Stimulated activated CD8-positive, alpha-beta memory T cell treated with anti-CD3 and anti-CD28 coated beads, Interleukin-12 subunit alpha, Interleukin-12 subunit beta, amount 100 ng/mL, for 1 hour (primary cell): ENCODE results near the gene TPSAB1.
"Not testable (repeated sequence)": the region's sequence is repeated elsewhere in the genome, so short reads cannot be mapped to it uniquely, and the experiment has no call there.

Experiments used
- DNase-seq: peaks from one replicate; pipeline ENCODE4 v3.0.0-alpha.2; 2020; ENCODE audit warnings: low read depth

The TPSAB1 gene

GRCh38 chr16:1265090-1265630 lies 24.7 kb downstream of the TPSAB1 start:
- no peak for DNase-seq

DNA sequence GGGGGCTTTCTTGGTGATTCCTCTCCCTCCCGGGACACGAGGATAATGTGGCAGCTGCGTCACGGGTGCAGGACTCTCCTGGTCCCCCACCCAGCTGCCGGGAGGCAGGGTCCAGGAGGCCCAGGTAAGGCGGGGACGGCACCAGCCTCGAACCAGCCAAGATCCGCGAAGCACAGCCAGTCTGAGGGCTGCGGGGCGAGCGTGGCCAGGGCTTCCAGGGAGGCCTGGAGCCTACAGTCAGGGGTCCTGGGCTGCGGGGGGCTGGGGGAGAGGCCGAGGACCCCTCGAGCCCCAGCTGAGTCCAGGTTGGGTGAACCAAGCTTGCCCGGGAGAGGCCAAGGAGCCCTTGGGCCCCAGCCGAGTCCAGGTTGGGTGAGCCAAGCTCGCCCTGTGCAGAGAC lies 25.3 kb downstream of the TPSAB1 start:
- DNase-seq: no peak

- DNase-seq: not testable (repeated sequence)
Measured at GRCh38 chr16:1269418-1269817, 28.9 kb downstream of the TPSAB1 start.

DNA sequence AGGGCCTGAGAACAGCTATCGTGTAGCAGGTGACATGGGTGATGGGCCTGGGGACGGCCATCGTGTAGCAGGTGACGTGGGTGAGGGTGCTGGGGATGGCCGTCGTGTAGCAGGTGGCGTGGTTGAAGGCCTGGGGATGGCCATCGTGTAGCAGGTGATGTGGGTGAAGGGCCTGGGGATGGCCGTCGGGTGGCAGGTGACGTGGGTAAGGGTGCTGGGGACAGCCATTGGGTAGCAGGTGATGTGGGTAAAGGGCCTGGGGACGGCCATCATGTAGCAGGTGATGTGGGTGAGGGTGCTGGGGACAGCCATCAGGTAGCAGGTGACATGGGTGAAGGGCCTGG lies 30.8 kb downstream of the TPSAB1 start:
- DNase-seq: no peak

- DNase-seq: not testable (repeated sequence)
Measured at GRCh38 chr16:1271724-1272413, 31.4 kb downstream of the TPSAB1 start.

- DNase-seq: no peak
Measured at GRCh38 chr16:1272453-1273198, 32.1 kb downstream of the TPSAB1 start.

GRCh38 chr16:1273816-1274215 lies 33.3 kb downstream of the TPSAB1 start:
- DNase-seq: no peak

DNA sequence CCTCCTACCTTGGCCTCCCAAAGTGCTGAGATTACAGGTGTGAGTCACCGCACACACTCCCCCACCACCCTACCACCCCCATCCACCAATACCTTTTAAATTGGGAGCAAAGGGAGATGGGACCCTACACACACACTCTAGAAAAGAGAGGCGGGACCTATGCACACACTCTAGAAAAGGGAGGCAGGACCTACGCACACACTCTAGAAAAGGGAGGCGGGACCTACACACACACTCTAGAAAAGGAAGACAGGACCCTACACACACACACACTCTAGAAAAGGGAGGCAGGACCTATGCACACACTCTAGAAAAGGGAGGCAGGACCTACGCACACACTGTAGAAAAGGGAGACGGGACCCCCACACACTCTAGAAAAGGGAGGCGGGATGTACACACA lies 34.3 kb downstream of the TPSAB1 start:
- no peak for DNase-seq

GRCh38 chr16:1275791-1276579 lies 35.5 kb downstream of the TPSAB1 start:
- DNase-seq: no peak

GRCh38 chr16:1276580-1276878 lies 36.0 kb downstream of the TPSAB1 start:
- DNase-seq: no peak

- no peak for DNase-seq
Measured at GRCh38 chr16:1277151-1277598, 36.7 kb downstream of the TPSAB1 start.

GRCh38 chr16:1277617-1278282 lies 37.2 kb downstream of the TPSAB1 start:
- no peak for DNase-seq

DNA sequence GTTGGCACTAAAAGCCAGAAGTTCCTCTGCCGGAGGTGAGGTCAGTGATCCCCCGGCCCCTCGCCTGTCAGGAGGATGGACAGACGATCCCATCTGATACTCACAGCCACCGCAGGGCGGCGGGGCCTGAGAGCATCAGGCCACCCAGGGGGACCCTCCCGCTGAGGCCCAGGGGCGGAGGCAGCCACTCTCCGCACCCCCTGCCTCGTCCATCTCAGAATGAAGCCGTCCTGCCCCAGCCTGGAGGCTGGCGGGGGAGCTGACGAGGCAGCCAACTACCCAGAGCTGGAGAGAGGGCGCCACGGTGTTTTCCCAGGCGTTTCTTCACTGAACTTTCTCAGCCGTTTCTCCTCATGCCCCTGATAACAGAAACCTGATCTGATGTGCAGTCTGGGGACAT lies 38.0 kb downstream of the TPSAB1 start:
- DNase-seq: no peak

DNA sequence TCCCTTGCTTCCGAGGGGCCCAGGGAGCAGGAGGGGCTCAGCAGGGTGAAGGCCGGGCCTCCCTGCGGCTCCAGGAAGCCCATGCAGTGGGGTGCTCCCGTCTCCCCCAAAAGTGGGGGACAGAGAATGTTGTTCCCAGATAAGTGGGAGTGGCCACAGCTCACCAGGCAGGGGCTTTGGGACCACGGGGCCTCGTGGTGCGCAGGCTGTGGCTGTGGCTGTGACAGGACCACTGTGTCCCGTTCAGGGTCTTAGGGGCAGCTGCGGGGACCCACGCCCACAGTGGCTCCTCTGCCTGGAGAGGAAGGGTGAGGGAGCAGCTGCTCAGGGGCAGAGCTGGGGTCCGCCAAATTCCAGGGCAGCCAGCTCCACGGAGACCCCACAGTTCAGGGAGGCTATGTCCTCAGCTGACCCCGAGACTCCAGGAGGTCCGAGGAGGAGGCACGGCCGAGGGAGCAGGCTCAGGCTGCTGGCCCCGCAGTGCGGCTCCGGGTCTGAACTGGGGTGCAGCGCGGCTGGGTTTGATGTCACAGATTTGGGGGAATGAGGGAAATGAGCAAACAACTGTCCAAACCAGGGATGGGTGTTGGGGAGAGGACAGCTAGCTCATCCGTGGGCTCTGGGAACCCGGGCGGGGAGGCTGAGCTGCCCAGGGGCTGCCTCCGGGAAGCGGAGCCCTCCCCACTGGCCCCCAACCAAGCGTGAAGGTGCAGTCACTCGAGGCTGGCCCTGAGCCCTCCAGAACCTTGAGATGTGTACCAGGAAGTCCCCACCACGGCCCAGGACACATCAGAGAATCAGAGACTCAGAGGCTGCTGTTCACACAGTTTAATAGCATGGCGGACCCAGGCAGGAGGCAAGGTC lies 38.8 kb downstream of the TPSAB1 start:
- DNase-seq: no peak

DNA sequence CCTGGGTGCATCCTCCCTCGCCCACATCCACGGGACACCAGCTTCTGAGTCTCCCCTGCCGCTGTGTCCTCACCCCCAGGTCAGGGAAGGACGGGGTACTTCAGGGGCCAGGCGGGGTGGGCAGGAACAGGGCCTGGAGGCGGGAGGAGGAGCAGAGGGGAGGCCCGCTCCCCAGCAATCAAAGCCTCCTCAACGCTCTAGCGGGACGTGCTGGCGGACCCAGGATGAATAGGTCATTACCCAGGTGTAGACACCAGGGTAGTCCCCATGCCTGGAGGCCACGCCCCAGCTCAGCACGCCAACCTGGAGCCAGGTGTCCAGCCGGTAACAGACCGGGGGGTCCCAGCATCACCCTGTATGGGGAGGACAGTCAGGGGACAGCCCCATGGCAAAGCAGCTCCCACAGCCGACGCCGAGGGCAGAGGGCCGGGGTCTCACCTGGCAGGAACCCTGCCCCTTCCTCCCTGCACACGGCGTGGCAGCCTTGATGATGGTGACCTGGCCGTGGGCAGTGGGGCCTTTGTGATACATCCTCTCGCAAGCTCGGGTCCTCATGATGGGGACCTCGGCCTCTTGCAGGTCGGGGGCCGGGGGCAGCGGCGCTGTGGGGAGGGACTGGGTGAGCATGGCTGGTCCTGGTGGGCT lies 39.6 kb downstream of the TPSAB1 start:
- DNase-seq: no peak

- DNase-seq: no peak
Measured at GRCh38 chr16:1280783-1281182, 40.3 kb downstream of the TPSAB1 start.

GRCh38 chr16:1281517-1281916 lies 41.0 kb downstream of the TPSAB1 start:
- no peak for DNase-seq

GRCh38 chr16:1282324-1282973 lies 41.9 kb downstream of the TPSAB1 start:
- DNase-seq: no peak

GRCh38 chr16:1283296-1283695 lies 42.8 kb downstream of the TPSAB1 start:
- no peak for DNase-seq

DNA sequence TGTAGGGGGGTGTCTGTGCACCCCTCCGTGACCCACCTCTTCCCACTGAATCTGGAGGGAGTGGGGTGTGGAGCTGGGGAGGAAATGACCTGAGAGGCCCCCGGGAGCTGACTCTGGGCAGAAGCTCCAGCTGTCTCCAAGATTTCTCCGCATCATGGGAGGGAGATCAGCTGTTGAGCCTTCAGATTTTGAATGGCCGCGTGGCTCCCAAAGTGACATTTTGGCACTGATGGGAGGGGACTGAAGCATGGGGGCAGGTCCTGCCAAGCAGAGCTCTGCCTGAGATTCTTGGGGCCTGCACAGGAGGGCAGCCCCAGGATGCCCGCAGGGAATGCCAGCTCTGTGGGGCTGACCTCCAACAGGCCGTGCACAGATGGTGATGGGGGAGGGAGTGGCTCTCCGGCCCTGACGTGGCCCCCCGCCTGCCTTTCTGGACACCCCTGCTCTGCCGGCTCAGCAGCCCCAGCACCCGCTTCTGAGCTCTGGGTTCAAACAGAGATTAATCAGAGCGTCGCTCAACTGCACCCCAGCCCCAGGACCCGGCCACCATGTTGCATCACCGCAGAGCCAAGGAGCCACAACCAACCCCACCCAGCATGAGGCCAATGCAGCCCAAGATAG lies 43.6 kb downstream of the TPSAB1 start:
- DNase-seq: no peak
